Heart right ventricle (tissue), 16 donors: Measurements from ENCODE around the gene DHH. TPM values are rescaled to one million over a fixed set of nuclear protein-coding genes. Genes with fewer than 3 reads are reported as not detected.

ENCODE experiments used
- ATAC-seq, 8 donors: fragments of 200-7000 bp; cut with Tn5 transposase; one replicate each; pipeline ENCODE4 v1.9.1; 2020; ENCODE audit warnings: mild to moderate bottlenecking in 8 of 8, moderate library complexity in 8 of 8, moderate number of reproducible peaks in 1 of 8
- DNase-seq, 2 donors: peaks; one replicate each; pipeline ENCODE4 v3.0.0-alpha.2; 2020
- H3K27ac ChIP-seq, 10 donors: fragments of 200-600 bp; sonication (generic) in 2 of 10; one replicate each; pipeline versions ENCODE4 v1.5.0 to v1.8.0; 2020 to 2022; ENCODE audit warnings: mild to moderate bottlenecking in 3 of 10
- H3K27me3 ChIP-seq, 7 donors: fragments of 200-600 bp; one replicate each; pipeline ENCODE4 v1.8.0; 2021 to 2022; ENCODE audit warnings: mild to moderate bottlenecking in 2 of 7
- H3K36me3 ChIP-seq, 9 donors: fragments of 200-600 bp; sonication (generic) in 1 of 9; one replicate each; pipeline versions ENCODE4 v1.5.0 to v1.8.0; 2020 to 2022; ENCODE audit warnings: mild to moderate bottlenecking in 2 of 9
- H3K4me1 ChIP-seq, 9 donors: fragments of 200-600 bp; sonication (generic) in 1 of 9; one replicate each; pipeline versions ENCODE4 v1.5.0 to v1.8.0; 2020 to 2022; ENCODE audit warnings: mild to moderate bottlenecking in 4 of 9
- H3K4me3 ChIP-seq, 10 donors: fragments of 200-600 bp; sonication (generic) in 2 of 10; one replicate each; pipeline versions ENCODE4 v1.5.0 to v1.8.0; 2020 to 2022; ENCODE audit warnings: mild to moderate bottlenecking in 7 of 10, moderate library complexity in 2 of 10
- H3K9me3 ChIP-seq, 11 donors: fragments of 200-600 bp in 10 of 11; sonication (generic) in 2 of 11; one replicate each; pipeline versions ENCODE4 v1.5.0 to v1.8.0; 2013 to 2022; ENCODE audit warnings: mild to moderate bottlenecking in 2 of 11, control low read depth in 1 of 11, moderate library complexity in 1 of 11
- WGBS, 2 donors: extraction: QIAGEN DNeasy Blood & Tissue Kit; methylation state at CpG; one replicate each; pipeline ENCODE4 v1.1.7; 2013; ENCODE audit warnings: inconsistent platforms in 1 of 2; 5-methylcytosine and 5-hydroxymethylcytosine counted together
- intact Hi-C, 10 donors: fragments of 100-400 bp; cut with DNase I; formaldehyde crosslinking; loops; one replicate each; pipeline versions ENCODE4 v1.11.1 to v1.14.2; 2022
- polyA plus RNA-seq, 2 donors: library from polyadenylated mRNA; stranded (reverse); fragments of 200-250 nt; gene quantifications; one replicate each; pipeline ENCODE4 v1.2.3, GENCODE V29; 2013
- total RNA-seq, 10 donors: library from RNA; stranded (reverse); fragmentation: NEBNext Ultra II Directional in 3 of 10; extraction: Animal tissue kit (Norgen Biotek cat#: 25700) in 3 of 10; gene quantifications; one replicate each; pipeline versions ENCODE4 v1.2.1 to v1.2.4, GENCODE V29; 2021 to 2023
- TF ChIP-seq, protein P1 (sequence below), 9 donors: fragments of 200-600 bp; sonication (generic) in 2 of 9; IDR thresholded peaks; one replicate each; pipeline versions ENCODE4 v1.5.0 to v1.8.0; 2021 to 2022; ENCODE audit warnings: antibody characterized with exemption in 9 of 9, mild to moderate bottlenecking in 5 of 9, moderate library complexity in 1 of 9
- donor health status: Arrhythmogenic right ventricular cardiomyopathy.
- donor health status: ischemic (EF 13 %, LVEDD 7.1; RV severe dilation, severe dysfunction).
- donor health status: healthy with polysubstance abuse.
- donor health status: DM: no; HTN: yes; CAD: no.
- donor health status: DM: no; HTN: no; CAD: no.
- donor health status: ischemic (EF 25% LVEDD 6.9; RV normal size, moderate dysfunction).
- donor health status: ischemic (EF 25% LVEDD 5.7; RV mildly dilated, moderate dysfunction).
- donor health status: healthy.
- donor health status: DM: yes; HTN: yes; CAD: no.
- donor health status: Ischemic cardiomyopathy.
- donor health status: ischemic (EF 35%, LVEDD 5.7; RV mildly dilated, moderate dysfunction).
- donor health status: nonischemic (EF 11% LVEDD 7.7; RV severe dilation, severe dysfunction).
- donor health status: DM: yes; HTN: yes; CAD: no.
- donor health status: PGD.
- donor health status: ischemic (EF 29% LVEDD 5.4; RV normal size, mild dysfunction).
- donor health status: nonischemic (EF 23%, LVEDD 6.1; RV moderate dilation, normal function).

The DHH gene
- total and polyA plus RNA-seq, 12 donors = 0.32 to 1.6 (median 0.74) TPM

DNA sequence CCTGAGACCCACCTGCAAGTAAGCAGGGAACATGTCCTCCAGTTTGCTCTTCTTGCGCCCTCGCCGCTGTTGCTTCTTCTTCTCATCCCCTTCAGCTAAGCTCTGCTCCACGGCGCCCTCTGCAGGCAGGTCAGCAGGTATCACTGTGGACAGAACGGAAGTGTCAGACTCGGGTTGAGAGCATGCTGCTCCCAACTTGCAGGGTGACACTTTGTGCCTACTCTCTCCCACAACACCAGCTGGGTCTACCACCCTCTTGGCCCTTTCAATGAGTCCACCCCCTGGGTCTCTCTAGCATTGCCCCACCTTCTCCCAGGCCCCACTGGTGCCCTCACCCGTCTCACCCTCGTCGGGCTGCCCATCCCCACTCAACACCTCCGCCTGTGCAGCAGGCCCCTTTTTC lies 50.7 kb downstream of the DHH start:
- TF ChIP-seq, protein P1, sequence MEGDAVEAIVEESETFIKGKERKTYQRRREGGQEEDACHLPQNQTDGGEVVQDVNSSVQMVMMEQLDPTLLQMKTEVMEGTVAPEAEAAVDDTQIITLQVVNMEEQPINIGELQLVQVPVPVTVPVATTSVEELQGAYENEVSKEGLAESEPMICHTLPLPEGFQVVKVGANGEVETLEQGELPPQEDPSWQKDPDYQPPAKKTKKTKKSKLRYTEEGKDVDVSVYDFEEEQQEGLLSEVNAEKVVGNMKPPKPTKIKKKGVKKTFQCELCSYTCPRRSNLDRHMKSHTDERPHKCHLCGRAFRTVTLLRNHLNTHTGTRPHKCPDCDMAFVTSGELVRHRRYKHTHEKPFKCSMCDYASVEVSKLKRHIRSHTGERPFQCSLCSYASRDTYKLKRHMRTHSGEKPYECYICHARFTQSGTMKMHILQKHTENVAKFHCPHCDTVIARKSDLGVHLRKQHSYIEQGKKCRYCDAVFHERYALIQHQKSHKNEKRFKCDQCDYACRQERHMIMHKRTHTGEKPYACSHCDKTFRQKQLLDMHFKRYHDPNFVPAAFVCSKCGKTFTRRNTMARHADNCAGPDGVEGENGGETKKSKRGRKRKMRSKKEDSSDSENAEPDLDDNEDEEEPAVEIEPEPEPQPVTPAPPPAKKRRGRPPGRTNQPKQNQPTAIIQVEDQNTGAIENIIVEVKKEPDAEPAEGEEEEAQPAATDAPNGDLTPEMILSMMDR (IDR thresholded peaks at IDR 0.05) = peak; percentile 27 to 75 (median 67)
- intact Hi-C loops = no loop called here
- DNase-seq (peak; percentile 59 to 73), ATAC-seq (peak in 7 of 8 donors; percentile 10 to 51 (median 33))
- Histone ChIP-seq H3K9me3 (no peaks in the 10 kb centered on the region), H3K36me3 (peaks cover 20 to 100% (median 87%) of the 10 kb centered on the region in 9 donors), H3K4me3 (no peak overlapping the region), H3K4me1 (no peaks in the 10 kb centered on the region), H3K27me3 (no peaks in the 10 kb centered on the region), H3K27ac (no peak overlapping the region)
- 58 to 64% methylated on average over 11 of the region's 11 CpGs for WGBS, 2 donors

GRCh38 chr12:49043241-49043640 lies 51.4 kb downstream of the DHH start:
- Histone ChIP-seq H3K27ac (no peak overlapping the region), H3K4me1 (no peaks in the 10 kb centered on the region), H3K9me3 (no peaks in the 10 kb centered on the region), H3K36me3 (peaks cover 20 to 100% (median 87%) of the 10 kb centered on the region in 9 donors), H3K27me3 (no peaks in the 10 kb centered on the region), H3K4me3 (no peak overlapping the region)
- DNase-seq (no peak), ATAC-seq (no peak)
- WGBS, 2 donors = 97 to 99% methylated on average over 4 of the region's 4 CpGs
- intact Hi-C loops = no loop called here
- TF ChIP-seq, protein P1 (IDR thresholded peaks at IDR 0.05) = no peak

DNA sequence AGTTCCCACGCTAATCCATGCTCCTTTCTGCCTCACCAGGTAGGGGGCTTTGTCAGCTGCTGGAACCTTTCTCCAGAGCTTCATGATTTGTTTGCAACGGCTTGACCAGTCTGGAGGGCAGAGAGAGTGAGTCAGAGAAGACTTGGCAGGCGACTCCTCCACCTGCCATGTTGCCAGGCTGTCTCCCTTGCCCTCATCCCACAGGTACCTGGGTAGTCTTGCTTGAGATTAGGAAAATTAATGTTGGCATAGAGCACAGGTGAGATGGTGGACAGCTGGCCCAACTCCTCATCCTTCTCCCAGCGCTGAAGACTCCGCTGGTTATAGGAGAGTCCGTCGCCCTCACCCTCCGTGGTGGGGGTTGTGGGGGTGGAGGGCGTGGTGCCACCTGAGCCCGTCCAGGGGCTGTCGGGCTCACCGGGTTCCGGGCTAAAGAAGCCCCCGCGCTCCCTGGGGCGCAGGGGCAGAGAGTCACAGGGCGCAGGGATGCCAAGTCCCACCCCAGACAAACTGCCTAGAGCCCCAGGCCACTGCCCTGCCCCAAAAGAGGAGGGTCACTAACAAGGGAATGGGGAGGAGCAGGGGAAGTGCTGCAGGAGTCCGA lies 52.6 kb downstream of the DHH start:
- DNase-seq = no peak
- intact Hi-C loops = no loop called here
- WGBS, 2 donors = 92 to 95% methylated on average over 18 of the region's 18 CpGs
- ATAC-seq = no peak
- Histone ChIP-seq H3K27me3 (no peaks in the 10 kb centered on the region), H3K36me3 (peaks cover 20 to 100% (median 94%) of the 10 kb centered on the region in 9 donors), H3K27ac (no peak overlapping the region), H3K9me3 (no peaks in the 10 kb centered on the region), H3K4me1 (peaks cover 0 to 7% (median 0%) of the 10 kb centered on the region in 9 donors), H3K4me3 (no peak overlapping the region)
- TF ChIP-seq, protein P1 (IDR thresholded peaks at IDR 0.05) = no peak

- no peaks in the 10 kb centered on the region for H3K27me3 ChIP-seq
- H3K4me1 ChIP-seq = peaks cover 0 to 12% (median 0%) of the 10 kb centered on the region in 9 donors
- 93 to 94% methylated on average over 31 of the region's 31 CpGs for WGBS, 2 donors
- peak in 1 of 2 donors; percentile 11 for DNase-seq
- intact Hi-C loops = no loop called here
- H3K27ac ChIP-seq = no peak overlapping the region
- ATAC-seq = peak in 1 of 8 donors; percentile 15
- no peaks in the 10 kb centered on the region for H3K9me3 ChIP-seq
- peaks cover 20 to 100% (median 93%) of the 10 kb centered on the region in 9 donors for H3K36me3 ChIP-seq
- TF ChIP-seq, protein P1 (IDR thresholded peaks at IDR 0.05) = no peak
- H3K4me3 ChIP-seq = no peak overlapping the region
Measured at GRCh38 chr12:49041036-49041880, 53.3 kb downstream of the DHH start.
